ENCODE measurements around the gene PROCR. TPM values are rescaled to one million over a fixed set of nuclear protein-coding genes. Genes with fewer than 3 reads are reported as not detected.

Gene PROCR
- total and polyA plus RNA-seq, 9 of the 15 experiments (the other 6 are each of a cell fraction or from before 2014, with no cell fraction given), result 1.6 to 7.1 (median 4.0) TPM

DNA sequence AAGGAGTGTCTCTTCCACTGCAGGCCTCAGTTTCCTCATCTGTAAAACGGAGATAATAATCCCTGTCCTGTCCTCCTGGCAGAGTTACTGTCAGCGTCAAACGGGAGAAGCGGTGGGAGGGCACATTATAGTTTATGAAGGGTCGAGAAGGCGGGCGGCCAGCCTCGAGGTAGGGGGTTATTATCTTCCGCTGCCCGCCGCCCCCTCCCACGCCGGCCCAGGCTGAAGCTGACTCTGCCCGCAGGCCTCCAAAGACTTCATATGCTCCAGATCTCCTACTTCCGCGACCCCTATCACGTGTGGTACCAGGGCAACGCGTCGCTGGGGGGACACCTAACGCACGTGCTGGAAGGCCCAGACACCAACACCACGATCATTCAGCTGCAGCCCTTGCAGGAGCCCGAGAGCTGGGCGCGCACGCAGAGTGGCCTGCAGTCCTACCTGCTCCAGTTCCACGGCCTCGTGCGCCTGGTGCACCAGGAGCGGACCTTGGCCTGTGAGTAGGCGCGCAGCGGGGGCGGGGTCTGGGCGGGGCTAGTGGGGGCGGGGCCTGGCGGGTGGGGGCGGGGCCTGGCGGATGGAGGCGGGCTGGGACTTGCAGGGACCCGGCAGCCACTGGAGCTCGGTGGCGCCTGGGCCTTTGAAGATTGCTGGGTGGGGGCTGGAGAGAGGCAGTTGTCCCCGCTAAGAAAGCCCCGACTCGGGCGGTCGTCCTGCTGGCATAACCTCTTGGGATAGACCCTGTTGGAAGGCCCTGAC, 2.8 kb downstream of the PROCR start (continued):
- TF ChIP-seq, protein P1, sequence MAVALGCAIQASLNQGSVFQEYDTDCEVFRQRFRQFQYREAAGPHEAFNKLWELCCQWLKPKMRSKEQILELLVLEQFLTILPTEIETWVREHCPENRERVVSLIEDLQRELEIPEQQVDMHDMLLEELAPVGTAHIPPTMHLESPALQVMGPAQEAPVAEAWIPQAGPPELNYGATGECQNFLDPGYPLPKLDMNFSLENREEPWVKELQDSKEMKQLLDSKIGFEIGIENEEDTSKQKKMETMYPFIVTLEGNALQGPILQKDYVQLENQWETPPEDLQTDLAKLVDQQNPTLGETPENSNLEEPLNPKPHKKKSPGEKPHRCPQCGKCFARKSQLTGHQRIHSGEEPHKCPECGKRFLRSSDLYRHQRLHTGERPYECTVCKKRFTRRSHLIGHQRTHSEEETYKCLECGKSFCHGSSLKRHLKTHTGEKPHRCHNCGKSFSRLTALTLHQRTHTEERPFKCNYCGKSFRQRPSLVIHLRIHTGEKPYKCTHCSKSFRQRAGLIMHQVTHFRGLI (CRISPR knock-in tag; IDR thresholded peaks at IDR 0.05), result no peak
- TF ChIP-seq DDX20 (tag; IDR thresholded peaks at IDR 0.05; ENCODE audit: low read depth) (no peak), FOXK1 (CRISPR knock-in tag; IDR thresholded peaks at IDR 0.05; ENCODE audit: borderline replicate concordance) (no peak), ATF7 (IDR thresholded peaks at IDR 0.05) (no peak), ZKSCAN1 (IDR thresholded peaks at IDR 0.05; ENCODE audit: low read depth, low read length) (no peak), POLR2AphosphoS5 (IDR thresholded peaks at IDR 0.05; ENCODE audit: control insufficient read depth, insufficient read depth, low read depth, low read length) (peak; percentile 44; the same call in 1 of the 2 replicates), POLR2G (IDR thresholded peaks at IDR 0.05; ENCODE audit: low read depth, low read length) (peak; percentile 86), SP1 (CRISPR knock-in tag; IDR thresholded peaks at IDR 0.05) (peak; percentile 42; the same call in 1 of the 2 replicates), CBX1 (IDR thresholded peaks at IDR 0.05; ENCODE audit: low read depth) (0 out of 2 replicates have a peak, but pooled peaks have one; percentile 58), BCL6 (CRISPR knock-in tag; IDR thresholded peaks at IDR 0.05) (no peak), ZFP1 (CRISPR knock-in tag; IDR thresholded peaks at IDR 0.05) (no peak), ZNF23 (CRISPR knock-in tag; IDR thresholded peaks at IDR 0.05) (no peak), GTF2E2 (tag; IDR thresholded peaks at IDR 0.05) (no peak), NFE2L1 (tag; IDR thresholded peaks at IDR 0.05; ENCODE audit: borderline replicate concordance, low read depth) (no peak), TRIM24 (IDR thresholded peaks at IDR 0.05) (no peak), NFRKB (IDR thresholded peaks at IDR 0.05; ENCODE audit: low read depth) (0 out of 2 replicates have a peak, but pooled peaks have one; percentile 34), CREBBP (IDR thresholded peaks at IDR 0.05; ENCODE audit: low read depth, low read length) (no peak), NRF1 (conservative IDR thresholded peaks at IDR 0.05 in 1 of 2, IDR thresholded peaks at IDR 0.05 in 1 of 2) (peak; percentile 36 to 38; a peak in 2 of 4 replicates), TAF1 (IDR thresholded peaks at IDR 0.05; ENCODE audit: control insufficient read depth, extremely low read depth, insufficient read depth, low read length, severe bottlenecking) (peak; percentile 32), HNRNPL (IDR thresholded peaks at IDR 0.05; ENCODE audit: low read depth, low read length) (no peak), ZNF644 (tag; IDR thresholded peaks at IDR 0.05; ENCODE audit: low read depth) (no peak)
- TF ChIP-seq, protein P2, sequence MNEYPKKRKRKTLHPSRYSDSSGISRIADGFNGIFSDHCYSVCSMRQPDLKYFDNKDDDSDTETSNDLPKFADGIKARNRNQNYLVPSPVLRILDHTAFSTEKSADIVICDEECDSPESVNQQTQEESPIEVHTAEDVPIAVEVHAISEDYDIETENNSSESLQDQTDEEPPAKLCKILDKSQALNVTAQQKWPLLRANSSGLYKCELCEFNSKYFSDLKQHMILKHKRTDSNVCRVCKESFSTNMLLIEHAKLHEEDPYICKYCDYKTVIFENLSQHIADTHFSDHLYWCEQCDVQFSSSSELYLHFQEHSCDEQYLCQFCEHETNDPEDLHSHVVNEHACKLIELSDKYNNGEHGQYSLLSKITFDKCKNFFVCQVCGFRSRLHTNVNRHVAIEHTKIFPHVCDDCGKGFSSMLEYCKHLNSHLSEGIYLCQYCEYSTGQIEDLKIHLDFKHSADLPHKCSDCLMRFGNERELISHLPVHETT (CRISPR knock-in tag; conservative IDR thresholded peaks at IDR 0.05 in 1 of 2, IDR thresholded peaks at IDR 0.05 in 1 of 2), result peak in 1 of 2 experiments; percentile 57; a peak in 1 of 4 replicates
- TF ChIP-seq, protein P3, sequence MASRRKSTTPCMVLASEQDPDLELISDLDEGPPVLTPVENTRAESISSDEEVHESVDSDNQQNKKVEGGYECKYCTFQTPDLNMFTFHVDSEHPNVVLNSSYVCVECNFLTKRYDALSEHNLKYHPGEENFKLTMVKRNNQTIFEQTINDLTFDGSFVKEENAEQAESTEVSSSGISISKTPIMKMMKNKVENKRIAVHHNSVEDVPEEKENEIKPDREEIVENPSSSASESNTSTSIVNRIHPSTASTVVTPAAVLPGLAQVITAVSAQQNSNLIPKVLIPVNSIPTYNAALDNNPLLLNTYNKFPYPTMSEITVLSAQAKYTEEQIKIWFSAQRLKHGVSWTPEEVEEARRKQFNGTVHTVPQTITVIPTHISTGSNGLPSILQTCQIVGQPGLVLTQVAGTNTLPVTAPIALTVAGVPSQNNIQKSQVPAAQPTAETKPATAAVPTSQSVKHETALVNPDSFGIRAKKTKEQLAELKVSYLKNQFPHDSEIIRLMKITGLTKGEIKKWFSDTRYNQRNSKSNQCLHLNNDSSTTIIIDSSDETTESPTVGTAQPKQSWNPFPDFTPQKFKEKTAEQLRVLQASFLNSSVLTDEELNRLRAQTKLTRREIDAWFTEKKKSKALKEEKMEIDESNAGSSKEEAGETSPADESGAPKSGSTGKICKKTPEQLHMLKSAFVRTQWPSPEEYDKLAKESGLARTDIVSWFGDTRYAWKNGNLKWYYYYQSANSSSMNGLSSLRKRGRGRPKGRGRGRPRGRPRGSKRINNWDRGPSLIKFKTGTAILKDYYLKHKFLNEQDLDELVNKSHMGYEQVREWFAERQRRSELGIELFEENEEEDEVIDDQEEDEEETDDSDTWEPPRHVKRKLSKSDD (conservative IDR thresholded peaks at IDR 0.05; ENCODE audit: low read length), result no peak
